ENCODE results near the gene IL26.
"Not testable (repeated sequence)": the region's sequence is repeated elsewhere in the genome, so short reads cannot be mapped to it uniquely, and the experiment has no call there.

The IL26 gene

DNA sequence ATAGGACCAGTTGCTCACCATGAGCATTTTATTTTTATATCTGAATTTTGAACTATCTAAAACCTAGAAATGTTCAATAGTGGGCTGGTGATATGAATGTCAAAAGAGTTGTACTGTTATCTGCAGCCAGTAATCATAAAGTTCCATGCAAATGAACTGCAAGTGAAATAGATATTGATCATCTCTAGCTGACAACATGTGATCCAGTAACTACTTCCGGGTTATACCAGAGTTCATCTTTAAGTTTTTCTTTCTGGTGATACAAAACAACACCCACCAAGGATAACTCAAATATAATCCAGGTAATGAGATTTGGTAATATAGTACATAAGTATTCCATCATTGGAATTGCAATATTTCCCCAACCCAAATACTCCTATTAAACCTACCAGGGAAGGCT is 4.1 kb downstream of the IL26 start:
- no peak for TF ChIP-seq EZH2phosphoT487 (conservative IDR thresholded peaks at IDR 0.05; ENCODE audit: low read length)
- TF ChIP-seq, protein P1, sequence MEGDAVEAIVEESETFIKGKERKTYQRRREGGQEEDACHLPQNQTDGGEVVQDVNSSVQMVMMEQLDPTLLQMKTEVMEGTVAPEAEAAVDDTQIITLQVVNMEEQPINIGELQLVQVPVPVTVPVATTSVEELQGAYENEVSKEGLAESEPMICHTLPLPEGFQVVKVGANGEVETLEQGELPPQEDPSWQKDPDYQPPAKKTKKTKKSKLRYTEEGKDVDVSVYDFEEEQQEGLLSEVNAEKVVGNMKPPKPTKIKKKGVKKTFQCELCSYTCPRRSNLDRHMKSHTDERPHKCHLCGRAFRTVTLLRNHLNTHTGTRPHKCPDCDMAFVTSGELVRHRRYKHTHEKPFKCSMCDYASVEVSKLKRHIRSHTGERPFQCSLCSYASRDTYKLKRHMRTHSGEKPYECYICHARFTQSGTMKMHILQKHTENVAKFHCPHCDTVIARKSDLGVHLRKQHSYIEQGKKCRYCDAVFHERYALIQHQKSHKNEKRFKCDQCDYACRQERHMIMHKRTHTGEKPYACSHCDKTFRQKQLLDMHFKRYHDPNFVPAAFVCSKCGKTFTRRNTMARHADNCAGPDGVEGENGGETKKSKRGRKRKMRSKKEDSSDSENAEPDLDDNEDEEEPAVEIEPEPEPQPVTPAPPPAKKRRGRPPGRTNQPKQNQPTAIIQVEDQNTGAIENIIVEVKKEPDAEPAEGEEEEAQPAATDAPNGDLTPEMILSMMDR (IDR thresholded peaks at IDR 0.05; ENCODE audit: insufficient read depth, low read length, poor library complexity, severe bottlenecking) = no peak
- H3K9me3 ChIP-seq (ENCODE audit: insufficient read depth, low read length) = no peaks in the 10 kb centered on the region
- H3K9ac ChIP-seq (ENCODE audit: low read length) = no peak overlapping the region
- no peaks in the 10 kb centered on the region for H3F3A ChIP-seq (ENCODE audit: insufficient read depth)
- no peaks in the 10 kb centered on the region for H3K79me2 ChIP-seq (ENCODE audit: insufficient read depth, low read length)
- no peak overlapping the region for H3K4me2 ChIP-seq (ENCODE audit: low read depth, low read length, poor library complexity, severe bottlenecking)
- no peak overlapping the region for H2AFZ ChIP-seq (ENCODE audit: low read depth, low read length, severe bottlenecking)
- no peaks in the 10 kb centered on the region; the same call in 1 of the 2 replicates for H3K27me3 ChIP-seq (ENCODE audit: low read length)
- H3K9me2 ChIP-seq (replicated peaks; ENCODE audit: insufficient read depth, low read length) = no peaks in the 10 kb centered on the region
- no peaks in the 10 kb centered on the region for H3K36me3 ChIP-seq (ENCODE audit: low read length)
- no peak overlapping the region for H3K27ac ChIP-seq (ENCODE audit: low read depth, low read length)
- H3K4me3 ChIP-seq (ENCODE audit: insufficient read depth, low read length, poor library complexity, severe bottlenecking) = no peak overlapping the region
- no peaks in the 10 kb centered on the region for H4K20me1 ChIP-seq (ENCODE audit: low read depth, low read length)

DNA sequence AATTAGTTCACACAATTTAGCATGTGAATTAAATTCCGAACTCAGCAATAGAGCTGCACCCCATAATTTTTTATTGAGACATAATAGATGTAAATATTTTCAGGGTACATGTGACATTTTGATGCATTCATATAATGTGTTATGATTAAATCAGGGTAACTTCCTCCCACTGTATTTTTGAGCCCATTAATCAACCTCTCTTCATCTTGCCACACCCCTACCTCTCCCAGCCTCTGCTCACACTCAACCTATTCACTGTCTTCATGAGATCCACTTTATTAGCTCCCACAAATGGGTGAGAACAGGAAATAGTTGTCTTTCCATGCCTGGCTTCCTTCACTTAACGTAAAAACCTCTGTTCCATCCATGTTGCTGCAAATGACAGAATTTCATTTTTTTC is 14.7 kb downstream of the IL26 start:
- H3K27me3 ChIP-seq (ENCODE audit: low read length) = no peaks in the 10 kb centered on the region
- H4K20me1 ChIP-seq (ENCODE audit: low read depth, low read length) = no peaks in the 10 kb centered on the region
- H3K79me2 ChIP-seq (ENCODE audit: insufficient read depth, low read length) = no peaks in the 10 kb centered on the region
- H3K4me2 ChIP-seq (ENCODE audit: low read depth, low read length, poor library complexity, severe bottlenecking) = no peak overlapping the region
- no peak for TF ChIP-seq EZH2phosphoT487 (conservative IDR thresholded peaks at IDR 0.05; ENCODE audit: low read length)
- TF ChIP-seq, protein P1 (IDR thresholded peaks at IDR 0.05; ENCODE audit: insufficient read depth, low read length, poor library complexity, severe bottlenecking) = no peak
- H3K9me3 ChIP-seq (ENCODE audit: insufficient read depth, low read length) = no peaks in the 10 kb centered on the region
- H3F3A ChIP-seq (ENCODE audit: insufficient read depth) = no peaks in the 10 kb centered on the region
- H3K27ac ChIP-seq (ENCODE audit: low read depth, low read length) = no peak overlapping the region
- no peak overlapping the region for H3K4me3 ChIP-seq (ENCODE audit: insufficient read depth, low read length, poor library complexity, severe bottlenecking)
- H3K9ac ChIP-seq (ENCODE audit: low read length) = no peak overlapping the region
- H2AFZ ChIP-seq (ENCODE audit: low read depth, low read length, severe bottlenecking) = no peak overlapping the region
- no peaks in the 10 kb centered on the region for H3K9me2 ChIP-seq (replicated peaks; ENCODE audit: insufficient read depth, low read length)
- no peaks in the 10 kb centered on the region for H3K36me3 ChIP-seq (ENCODE audit: low read length)

DNA sequence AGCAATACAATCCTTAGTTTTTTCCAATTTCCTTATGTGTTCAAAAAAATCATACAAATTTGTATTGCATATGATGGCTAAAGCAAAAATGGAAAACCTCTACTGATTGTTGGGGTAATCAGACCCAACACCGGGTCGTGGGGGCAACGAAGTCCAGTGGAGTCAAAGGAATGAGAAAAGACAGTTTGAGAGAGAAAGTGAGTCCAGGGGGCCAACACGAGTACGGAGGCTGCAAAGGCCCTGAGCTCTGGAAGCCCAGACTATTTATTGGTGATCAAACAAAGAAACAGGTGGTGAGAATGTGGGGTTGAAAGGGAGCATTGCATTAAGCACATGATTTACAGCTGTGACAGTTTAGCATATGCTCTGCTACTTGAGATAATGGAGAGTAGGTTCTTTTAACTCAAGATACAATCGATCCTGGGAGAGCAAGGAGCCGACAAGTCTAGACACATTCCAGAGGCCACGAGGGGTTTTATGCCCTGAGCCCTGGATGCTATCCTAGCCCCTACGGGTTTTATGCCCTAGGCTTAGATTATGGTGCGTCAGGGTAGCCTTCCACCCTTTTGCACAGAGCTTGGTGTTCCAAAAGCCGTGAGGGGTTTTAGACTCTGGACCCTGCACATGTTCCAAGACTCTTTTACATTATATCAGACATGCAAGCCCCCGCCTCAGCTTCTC is 16.4 kb downstream of the IL26 start:
- H4K20me1 ChIP-seq (ENCODE audit: low read depth, low read length); H3K79me2 ChIP-seq (ENCODE audit: insufficient read depth, low read length); H3K36me3 ChIP-seq (ENCODE audit: low read length); H3K9me2 ChIP-seq (replicated peaks; ENCODE audit: insufficient read depth, low read length); H3K27me3 ChIP-seq (ENCODE audit: low read length); H3K27ac ChIP-seq (ENCODE audit: low read depth, low read length); H3K4me2 ChIP-seq (ENCODE audit: low read depth, low read length, poor library complexity, severe bottlenecking); H3F3A ChIP-seq (ENCODE audit: insufficient read depth); H3K9ac ChIP-seq (ENCODE audit: low read length); H3K9me3 ChIP-seq (ENCODE audit: insufficient read depth, low read length); H2AFZ ChIP-seq (ENCODE audit: low read depth, low read length, severe bottlenecking); H3K4me3 ChIP-seq (ENCODE audit: insufficient read depth, low read length, poor library complexity, severe bottlenecking): not testable (repeated sequence)

DNA sequence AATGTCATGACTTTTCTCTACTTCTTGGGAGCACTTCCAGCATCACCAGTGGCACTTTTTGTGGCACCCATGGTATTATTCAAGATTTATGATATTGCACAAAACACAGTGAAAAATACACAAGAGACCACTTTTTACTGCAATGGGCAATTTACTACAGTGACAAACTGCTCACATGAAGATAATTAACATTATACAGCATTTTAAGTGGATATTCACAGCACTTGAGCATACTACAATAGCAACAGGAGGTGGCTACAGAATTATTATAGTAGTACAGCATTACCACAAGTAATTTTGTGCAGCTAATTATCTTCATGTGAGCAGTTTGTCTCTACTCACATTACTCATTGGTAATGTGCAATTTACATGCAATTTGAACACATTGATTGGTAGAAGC is 18.3 kb downstream of the IL26 start:
- TF ChIP-seq, protein P1 (IDR thresholded peaks at IDR 0.05; ENCODE audit: insufficient read depth, low read length, poor library complexity, severe bottlenecking) = no peak
- no peak for TF ChIP-seq EZH2phosphoT487 (conservative IDR thresholded peaks at IDR 0.05; ENCODE audit: low read length)
- H3K9ac ChIP-seq (ENCODE audit: low read length) = no peak overlapping the region
- no peak overlapping the region for H3K4me2 ChIP-seq (ENCODE audit: low read depth, low read length, poor library complexity, severe bottlenecking)
- no peak overlapping the region for H3K4me3 ChIP-seq (ENCODE audit: insufficient read depth, low read length, poor library complexity, severe bottlenecking)
- no peaks in the 10 kb centered on the region for H3K9me2 ChIP-seq (replicated peaks; ENCODE audit: insufficient read depth, low read length)
- no peak overlapping the region for H2AFZ ChIP-seq (ENCODE audit: low read depth, low read length, severe bottlenecking)
- no peaks in the 10 kb centered on the region for H3F3A ChIP-seq (ENCODE audit: insufficient read depth)
- no peaks in the 10 kb centered on the region for H3K79me2 ChIP-seq (ENCODE audit: insufficient read depth, low read length)
- no peaks in the 10 kb centered on the region for H3K27me3 ChIP-seq (ENCODE audit: low read length)
- H4K20me1 ChIP-seq (ENCODE audit: low read depth, low read length) = no peaks in the 10 kb centered on the region
- H3K27ac ChIP-seq (ENCODE audit: low read depth, low read length) = no peak overlapping the region
- no peaks in the 10 kb centered on the region for H3K36me3 ChIP-seq (ENCODE audit: low read length)
- H3K9me3 ChIP-seq (ENCODE audit: insufficient read depth, low read length) = no peaks in the 10 kb centered on the region
